ENCODE measurements around the gene SMAD7. TPM values are rescaled to one million over a fixed set of nuclear protein-coding genes. Genes with fewer than 3 reads are reported as not detected.
A peak's percentile ranks its signal among the peaks of the same experiment; 100 is the strongest.

Gene SMAD7
- total RNA-seq, 1 donor from 2014 or later: 34.1 TPM

- TF ChIP-seq CTCF (IDR thresholded peaks at IDR 0.05): no peak
- TF ChIP-seq POLR2A (IDR thresholded peaks at IDR 0.05): no peak
- no peak for TF ChIP-seq POLR2AphosphoS5 (IDR thresholded peaks at IDR 0.05; ENCODE audit: insufficient read depth in 1 of 2, low read depth in 1 of 2)
- no peak overlapping the region for H3K4me3 ChIP-seq
- no peaks in the 10 kb centered on the region for H3K9me3 ChIP-seq
- peaks cover 36% of the 10 kb centered on the region for H3K4me1 ChIP-seq
- intact Hi-C loops (cut with DNase I): loop anchor here (5.0 to 10.0 kb wide), 2 partner anchors 32 to 275 kb away; no protein-coding TSS in a partner anchor
- H3K27ac ChIP-seq: peak overlapping the region; percentile 64
- no peak for DNase-seq (ENCODE audit: extremely low spot score in 2 of 2)
- no peaks in the 10 kb centered on the region for H3K36me3 ChIP-seq
- no peaks in the 10 kb centered on the region for H3K27me3 ChIP-seq
Observed at GRCh38 chr18:48959921-48960920, 9.5 kb upstream of the SMAD7 start.

- Histone ChIP-seq H3K27me3 (no peaks in the 10 kb centered on the region), H3K4me3 (no peak overlapping the region), H3K27ac (peak overlapping the region; percentile 64), H3K36me3 (no peaks in the 10 kb centered on the region), H3K4me1 (peaks cover 42% of the 10 kb centered on the region), H3K9me3 (no peaks in the 10 kb centered on the region)
- intact Hi-C loops (cut with DNase I): loop anchor here (5.0 to 10.0 kb wide), 2 partner anchors 33 to 275 kb away; no protein-coding TSS in a partner anchor
- TF ChIP-seq POLR2A (IDR thresholded peaks at IDR 0.05): no peak
- TF ChIP-seq CTCF (IDR thresholded peaks at IDR 0.05): no peak
- no peak for TF ChIP-seq POLR2AphosphoS5 (IDR thresholded peaks at IDR 0.05; ENCODE audit: insufficient read depth in 1 of 2, low read depth in 1 of 2)
- no peak for DNase-seq (ENCODE audit: extremely low spot score in 2 of 2)
Observed at GRCh38 chr18:48959551-48959920, 8.8 kb upstream of the SMAD7 start.

GRCh38 chr18:48958951-48959350, 8.2 kb upstream of the SMAD7 start:
- Histone ChIP-seq H3K27ac (no peak overlapping the region), H3K27me3 (no peaks in the 10 kb centered on the region), H3K9me3 (no peaks in the 10 kb centered on the region), H3K4me3 (no peak overlapping the region), H3K4me1 (peaks cover 47% of the 10 kb centered on the region), H3K36me3 (no peaks in the 10 kb centered on the region)
- DNase-seq (ENCODE audit: extremely low spot score in 2 of 2): no peak
- TF ChIP-seq CTCF (IDR thresholded peaks at IDR 0.05) (no peak), POLR2A (IDR thresholded peaks at IDR 0.05) (no peak), POLR2AphosphoS5 (IDR thresholded peaks at IDR 0.05; ENCODE audit: insufficient read depth in 1 of 2, low read depth in 1 of 2) (no peak)
- intact Hi-C loops (cut with DNase I): loop anchor here (5.0 to 10.0 kb wide), 2 partner anchors 33 to 274 kb away; no protein-coding TSS in a partner anchor

- no peak for TF ChIP-seq POLR2A (IDR thresholded peaks at IDR 0.05)
- no peak for TF ChIP-seq POLR2AphosphoS5 (IDR thresholded peaks at IDR 0.05; ENCODE audit: insufficient read depth in 1 of 2, low read depth in 1 of 2)
- no peak for TF ChIP-seq CTCF (IDR thresholded peaks at IDR 0.05)
- no peak for DNase-seq (ENCODE audit: extremely low spot score in 2 of 2)
- H3K36me3 ChIP-seq: no peaks in the 10 kb centered on the region
- H3K9me3 ChIP-seq: no peaks in the 10 kb centered on the region
- H3K27me3 ChIP-seq: no peaks in the 10 kb centered on the region
- no peak overlapping the region for H3K4me3 ChIP-seq
- H3K4me1 ChIP-seq: peaks cover 53% of the 10 kb centered on the region
- peak overlapping the region; percentile 98 for H3K27ac ChIP-seq
- intact Hi-C loops (cut with DNase I): loop anchor here (5.0 to 10.0 kb wide), 2 partner anchors 35 to 273 kb away; no protein-coding TSS in a partner anchor
Observed at GRCh38 chr18:48957616-48958015, 6.9 kb upstream of the SMAD7 start.

Measured in vagina (tissue), 2 donors.